Measurements from ENCODE around the gene TMEM132E.

- TF ChIP-seq PATZ1 (CRISPR knock-in tag; IDR thresholded peaks at IDR 0.05; ENCODE audit: borderline replicate concordance), result no peak
- no peak for TF ChIP-seq ZNF565 (CRISPR knock-in tag; conservative IDR thresholded peaks at IDR 0.05; ENCODE audit: low read depth)
- no peak for TF ChIP-seq ZFP3 (CRISPR knock-in tag; IDR thresholded peaks at IDR 0.05)
- TF ChIP-seq TCF4 (CRISPR knock-in tag; IDR thresholded peaks at IDR 0.05; ENCODE audit: borderline replicate concordance), result no peak
- no peak for TF ChIP-seq GLIS3 (CRISPR knock-in tag; IDR thresholded peaks at IDR 0.05)
- no peak for TF ChIP-seq CREB5 (CRISPR knock-in tag; IDR thresholded peaks at IDR 0.05; ENCODE audit: low read depth)
These were observed 96.2 kb downstream of the TMEM132E start for GRCh38 chr17:34675605-34676004.

All from SK-N-SH treated with all-trans-retinoic acid at 6 μM for 48 hours (cell line).